ENCODE data around the gene LAMA5.

DNA sequence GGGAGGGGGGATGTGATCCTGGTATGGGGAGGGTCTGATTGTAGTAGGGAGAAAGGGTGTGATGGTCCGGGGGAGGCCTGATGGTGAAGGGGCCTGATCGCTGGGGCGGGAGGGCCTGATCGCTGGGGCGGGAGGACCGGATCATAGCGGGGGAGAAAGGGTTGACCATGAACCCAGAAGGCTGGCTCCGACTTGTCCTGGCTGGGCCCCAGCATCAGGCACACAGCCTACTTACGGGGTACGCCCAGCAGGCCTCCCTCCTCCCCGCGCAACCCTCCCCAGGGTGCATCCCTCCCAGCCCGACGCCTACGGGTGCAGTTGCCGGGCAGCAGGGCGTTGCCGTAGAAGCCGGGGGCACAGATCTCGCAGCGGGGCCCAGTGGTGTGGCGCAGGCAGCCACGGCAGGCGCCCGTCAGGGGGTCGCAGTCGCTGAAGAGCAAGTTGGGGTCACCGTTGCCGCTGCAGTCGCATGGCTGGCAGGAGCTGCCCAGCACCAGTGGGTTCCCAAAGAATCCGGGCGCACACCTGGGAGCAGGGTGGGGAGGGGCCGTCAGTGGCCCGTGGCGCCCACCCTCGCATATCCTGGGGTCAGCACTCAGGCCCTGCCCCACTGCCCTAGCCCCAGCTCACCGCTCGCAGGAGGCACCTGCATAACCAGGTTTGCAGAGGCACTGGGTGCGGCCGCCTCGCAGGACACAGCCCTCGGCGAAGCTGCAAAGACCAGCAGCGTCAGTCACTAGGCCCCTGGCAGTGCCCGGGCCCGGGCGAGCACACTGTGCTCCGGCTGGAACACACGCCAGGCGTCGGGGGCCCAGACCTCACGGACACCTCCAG, 43.7 kb downstream of the LAMA5 start:
- no peak for TF ChIP-seq POLR2A (IDR thresholded peaks at IDR 0.05)
- TF ChIP-seq, protein P1, sequence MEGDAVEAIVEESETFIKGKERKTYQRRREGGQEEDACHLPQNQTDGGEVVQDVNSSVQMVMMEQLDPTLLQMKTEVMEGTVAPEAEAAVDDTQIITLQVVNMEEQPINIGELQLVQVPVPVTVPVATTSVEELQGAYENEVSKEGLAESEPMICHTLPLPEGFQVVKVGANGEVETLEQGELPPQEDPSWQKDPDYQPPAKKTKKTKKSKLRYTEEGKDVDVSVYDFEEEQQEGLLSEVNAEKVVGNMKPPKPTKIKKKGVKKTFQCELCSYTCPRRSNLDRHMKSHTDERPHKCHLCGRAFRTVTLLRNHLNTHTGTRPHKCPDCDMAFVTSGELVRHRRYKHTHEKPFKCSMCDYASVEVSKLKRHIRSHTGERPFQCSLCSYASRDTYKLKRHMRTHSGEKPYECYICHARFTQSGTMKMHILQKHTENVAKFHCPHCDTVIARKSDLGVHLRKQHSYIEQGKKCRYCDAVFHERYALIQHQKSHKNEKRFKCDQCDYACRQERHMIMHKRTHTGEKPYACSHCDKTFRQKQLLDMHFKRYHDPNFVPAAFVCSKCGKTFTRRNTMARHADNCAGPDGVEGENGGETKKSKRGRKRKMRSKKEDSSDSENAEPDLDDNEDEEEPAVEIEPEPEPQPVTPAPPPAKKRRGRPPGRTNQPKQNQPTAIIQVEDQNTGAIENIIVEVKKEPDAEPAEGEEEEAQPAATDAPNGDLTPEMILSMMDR (IDR thresholded peaks at IDR 0.05), result no peak

Data from right lobe of liver (tissue), 4 donors.